Osteocyte (in vitro differentiated cells): ENCODE results near the gene DHX29. TPM values are rescaled to one million over a fixed set of nuclear protein-coding genes. Genes with fewer than 3 reads are reported as not detected.

ENCODE experiments used
- DNase-seq: peaks from one replicate; pipeline ENCODE4 v3.0.0; 2021; ENCODE audit warnings: mixed read lengths; ENCODE audit not compliant: unreplicated experiment; ENCODE audit errors: extremely low spot score
- H3K27ac Mint-ChIP-seq: one replicate; pipeline ENCODE4 v1.8.0; 2021; ENCODE audit warnings: mild to moderate bottlenecking, mixed read lengths; ENCODE audit not compliant: unreplicated experiment
- H3K27me3 Mint-ChIP-seq: one replicate; pipeline ENCODE4 v1.8.0; 2021; ENCODE audit warnings: mixed read lengths; ENCODE audit not compliant: unreplicated experiment
- H3K36me3 Mint-ChIP-seq: one replicate; pipeline ENCODE4 v1.8.0; 2021; ENCODE audit warnings: mixed read lengths; ENCODE audit not compliant: unreplicated experiment
- H3K4me1 Mint-ChIP-seq: one replicate; pipeline ENCODE4 v1.8.0; 2021; ENCODE audit warnings: mixed read lengths; ENCODE audit not compliant: unreplicated experiment
- H3K4me3 Mint-ChIP-seq: one replicate; pipeline ENCODE4 v1.8.0; 2021; ENCODE audit warnings: mild to moderate bottlenecking, moderate library complexity, mixed read lengths; ENCODE audit not compliant: unreplicated experiment
- H3K9me3 Mint-ChIP-seq: one replicate; pipeline ENCODE4 v1.8.0; 2021; ENCODE audit warnings: mixed read lengths; ENCODE audit not compliant: unreplicated experiment
- CTCF ChIP-seq: fragments of 200-600 bp; sonication (generic); IDR thresholded peaks from 2 replicates; pipeline ENCODE4 v1.5.0; 2021; ENCODE audit warnings: antibody characterized with exemption, mild to moderate bottlenecking, moderate library complexity
- total RNA-seq: library from RNA; stranded (reverse); gene quantifications from 2 replicates; pipeline ENCODE4 v1.2.1, GENCODE V29; 2021

DHX29 gene
- total RNA-seq, 1 donor from 2014 or later: 23.1 TPM

DNA sequence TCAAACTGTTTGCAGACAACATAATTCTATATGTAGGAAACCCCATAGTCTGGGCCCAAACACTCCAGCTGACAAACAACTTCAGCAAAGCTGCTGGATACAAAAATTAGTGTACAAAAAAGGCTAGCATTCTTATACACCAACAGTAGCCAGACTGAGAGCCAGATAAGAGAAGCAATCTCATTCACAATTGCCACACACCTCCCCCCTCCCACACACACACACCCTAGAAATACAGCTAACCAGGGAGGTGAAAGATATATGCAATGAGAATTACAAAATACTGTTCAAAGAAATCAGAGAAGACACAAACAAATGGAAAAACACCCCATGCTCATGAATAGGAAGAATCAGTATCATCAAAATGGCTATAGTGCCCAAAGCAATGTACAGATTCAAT is 9.3 kb upstream of the DHX29 start:
- Mint-ChIP-seq H3K27ac (no peak overlapping the region), H3K4me1 (peaks cover 16% of the 10 kb centered on the region), H3K36me3 (peaks cover 14% of the 10 kb centered on the region), H3K4me3 (no peak overlapping the region), H3K9me3 (peaks cover 7% of the 10 kb centered on the region), H3K27me3 (no peaks in the 10 kb centered on the region)
- no peak for TF ChIP-seq CTCF
- DNase-seq: no peak

- H3K4me3 Mint-ChIP-seq: no peak overlapping the region
Measured at GRCh38 chr5:55316289-55316688, 8.8 kb upstream of the DHX29 start.

GRCh38 chr5:55313870-55314617 is 6.5 kb upstream of the DHX29 start:
- H3K4me3 Mint-ChIP-seq: no peak overlapping the region
- no peaks in the 10 kb centered on the region for H3K27me3 Mint-ChIP-seq
- H3K9me3 Mint-ChIP-seq: peaks cover 7% of the 10 kb centered on the region
- peaks cover 17% of the 10 kb centered on the region for H3K36me3 Mint-ChIP-seq
- DNase-seq: no peak
- no peak for TF ChIP-seq CTCF
- H3K27ac Mint-ChIP-seq: no peak overlapping the region
- peaks cover 13% of the 10 kb centered on the region for H3K4me1 Mint-ChIP-seq

More at GRCh38 chr5:55316289-55316688, 8.8 kb upstream of the DHX29 start:
- H3K36me3 Mint-ChIP-seq: peaks cover 15% of the 10 kb centered on the region
- peaks cover 17% of the 10 kb centered on the region for H3K4me1 Mint-ChIP-seq
- TF ChIP-seq CTCF: no peak
- DNase-seq: no peak
- no peak overlapping the region for H3K27ac Mint-ChIP-seq
- H3K27me3 Mint-ChIP-seq: no peaks in the 10 kb centered on the region
- peaks cover 7% of the 10 kb centered on the region for H3K9me3 Mint-ChIP-seq

DNA sequence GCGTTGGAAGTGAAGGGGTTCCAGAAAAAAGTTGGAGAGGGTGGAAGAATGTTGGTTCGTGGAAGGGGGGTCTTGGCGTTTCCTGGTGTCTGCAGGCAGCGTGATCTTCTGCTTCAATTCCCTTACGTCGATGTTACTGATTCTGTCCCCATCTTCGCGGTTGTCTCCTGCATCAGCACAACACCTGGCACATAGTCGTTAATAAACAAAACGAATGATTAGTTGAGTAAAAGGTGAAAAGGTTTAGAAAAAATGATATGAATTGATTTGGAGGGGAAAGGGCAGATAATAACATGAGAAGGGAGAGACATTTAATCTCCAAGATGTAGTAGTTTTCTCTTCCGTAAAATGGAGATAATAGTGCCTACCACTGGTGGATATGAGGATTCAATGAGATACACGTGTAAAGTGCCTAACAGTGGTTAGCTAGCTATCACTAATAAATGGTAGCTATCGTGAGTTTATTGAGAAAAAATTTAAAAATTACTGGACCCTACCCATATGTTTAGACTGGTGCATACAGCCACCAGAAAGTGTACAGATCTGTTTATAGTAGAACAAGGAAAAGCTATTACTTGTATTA is 851 bp upstream of the DHX29 start:
- peak; percentile 25 for TF ChIP-seq CTCF
- DNase-seq: no peak
- Mint-ChIP-seq H3K27me3 (no peaks in the 10 kb centered on the region), H3K9me3 (no peaks in the 10 kb centered on the region), H3K4me3 (no peak overlapping the region), H3K4me1 (peaks cover 18% of the 10 kb centered on the region), H3K36me3 (peaks cover 3% of the 10 kb centered on the region), H3K27ac (no peak overlapping the region)

- no peaks in the 10 kb centered on the region for H3K9me3 Mint-ChIP-seq
- no peak overlapping the region for H3K27ac Mint-ChIP-seq
- TF ChIP-seq CTCF: no peak
- DNase-seq: no peak
- H3K27me3 Mint-ChIP-seq: no peaks in the 10 kb centered on the region
- no peak overlapping the region for H3K4me3 Mint-ChIP-seq
- H3K4me1 Mint-ChIP-seq: peaks cover 22% of the 10 kb centered on the region
- H3K36me3 Mint-ChIP-seq: peaks cover 7% of the 10 kb centered on the region
Measured at GRCh38 chr5:55306641-55307382, 682 bp downstream of the DHX29 start.
